HG02973 (cell line): ENCODE measurements around the gene IL9R.
"Not testable (repeated sequence)": the region's sequence is repeated elsewhere in the genome, so short reads cannot be mapped to it uniquely, and the experiment has no call there.

Source experiments
- ATAC-seq: cut with Tn5 transposase; IDR thresholded peaks from one replicate; pipeline ENCODE4 v1.9.1; 2021; ENCODE audit warnings: moderate library complexity; ENCODE audit not compliant: unreplicated experiment

The IL9R gene

GRCh38 chrX:156029296-156029695 is 31.8 kb downstream of the IL9R start:
- not testable (repeated sequence) for ATAC-seq

- ATAC-seq, result not testable (repeated sequence)
Observed at GRCh38 chrX:156029707-156030442, 32.4 kb downstream of the IL9R start.

- ATAC-seq, result not testable (repeated sequence)
Observed at GRCh38 chrX:156030474-156030873, 33.0 kb downstream of the IL9R start.
